ENCODE results near the gene NOS1AP.

The NOS1AP gene

DNA sequence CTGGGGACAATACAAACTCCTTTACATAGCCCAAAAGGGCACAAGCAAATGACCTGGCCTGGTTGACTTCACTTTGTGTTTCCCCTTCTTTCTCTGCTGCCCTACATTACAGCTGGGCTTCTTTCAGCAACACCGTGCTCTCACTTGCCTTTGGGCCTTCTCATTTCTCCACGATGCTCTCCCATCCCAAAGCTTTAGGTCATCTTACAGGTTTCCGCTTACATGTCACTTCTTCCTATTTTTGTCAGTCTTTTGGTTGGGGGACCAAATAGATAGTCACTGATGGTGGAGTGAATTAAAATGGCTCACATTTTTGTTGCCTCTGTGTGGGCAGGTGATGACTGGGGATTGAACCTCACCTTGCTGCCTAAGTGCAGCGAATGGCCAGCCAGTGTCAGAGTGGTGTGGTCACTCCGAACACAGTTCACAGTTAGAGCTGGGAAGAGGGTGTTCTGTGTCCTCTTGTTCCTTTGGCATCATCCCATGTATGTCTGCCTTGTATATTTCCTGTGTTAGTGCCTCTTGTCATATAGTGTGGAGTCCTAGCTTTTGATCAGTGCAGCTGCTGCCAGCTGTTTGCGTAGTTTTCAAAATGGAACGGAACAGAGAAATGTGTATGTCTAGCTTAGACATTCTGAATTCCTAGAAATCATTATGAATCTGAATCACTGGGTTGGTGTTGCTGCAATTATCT is 134.8 kb downstream of the NOS1AP start:
- Histone ChIP-seq H3K4me2 (ENCODE audit: low read depth, low read length) (no peak overlapping the region), H3K27ac (ENCODE audit: low read length) (no peak overlapping the region)
- no peak for DNase-seq

DNA sequence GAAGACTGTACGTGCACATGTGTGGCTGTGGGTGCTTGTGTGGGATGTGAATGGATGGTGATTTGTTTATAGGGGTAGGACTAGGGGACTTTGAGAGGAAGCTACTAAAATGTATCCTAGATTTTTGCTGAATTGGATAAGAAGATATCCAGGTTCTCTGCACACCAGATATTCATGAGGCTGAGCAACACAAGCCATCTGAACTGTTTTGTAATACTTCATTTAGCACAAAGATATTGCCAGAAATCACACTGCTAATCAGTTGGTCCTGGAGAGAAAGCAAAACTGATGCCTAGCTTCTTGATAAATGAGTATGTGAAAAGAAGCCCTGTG is 135.3 kb downstream of the NOS1AP start:
- H3K4me2 ChIP-seq (ENCODE audit: low read depth, low read length), result no peak overlapping the region
- H3K4me1 ChIP-seq (ENCODE audit: low read length), result no peaks in the 10 kb centered on the region
- H3K36me3 ChIP-seq (replicated peaks; ENCODE audit: insufficient read depth, low read length), result no peaks in the 10 kb centered on the region
- H3K9me2 ChIP-seq (replicated peaks; ENCODE audit: insufficient read depth, low read length), result no peaks in the 10 kb centered on the region
- no peaks in the 10 kb centered on the region for H3F3A ChIP-seq (ENCODE audit: insufficient read depth, low read length)
- H3K27ac ChIP-seq (ENCODE audit: low read length), result no peak overlapping the region
- TF ChIP-seq EZH2 (optimal IDR thresholded peaks at IDR 0.05; ENCODE audit: low read depth, low read length) (no peak), EZH2phosphoT487 (IDR thresholded peaks at IDR 0.05; ENCODE audit: low read length) (no peak), CTCF (IDR thresholded peaks at IDR 0.05; ENCODE audit: low read length) (no peak)
- no peaks in the 10 kb centered on the region for H4K20me1 ChIP-seq (ENCODE audit: insufficient read depth, low read length)
- H2AFZ ChIP-seq (ENCODE audit: low read length), result no peak overlapping the region
- no peak overlapping the region for H3K4me3 ChIP-seq (ENCODE audit: low read length)
- no peak overlapping the region for H3K9ac ChIP-seq (ENCODE audit: low read length)
- no peaks in the 10 kb centered on the region for H3K27me3 ChIP-seq (replicated peaks; ENCODE audit: insufficient read depth, low read length)
- H3K79me2 ChIP-seq (ENCODE audit: low read length), result no peaks in the 10 kb centered on the region
- DNase-seq, result no peak
- H3K9me3 ChIP-seq (replicated peaks; ENCODE audit: insufficient read depth, low read length), result no peaks in the 10 kb centered on the region

More for the DNA sequence above, 134.8 kb downstream of the NOS1AP start:
- Histone ChIP-seq H3F3A (ENCODE audit: insufficient read depth, low read length) (no peaks in the 10 kb centered on the region), H3K9me3 (replicated peaks; ENCODE audit: insufficient read depth, low read length) (no peaks in the 10 kb centered on the region), H3K79me2 (ENCODE audit: low read length) (no peaks in the 10 kb centered on the region), H3K4me3 (ENCODE audit: low read length) (no peak overlapping the region), H3K4me1 (ENCODE audit: low read length) (no peaks in the 10 kb centered on the region), H3K9ac (ENCODE audit: low read length) (no peak overlapping the region), H3K9me2 (replicated peaks; ENCODE audit: insufficient read depth, low read length) (no peaks in the 10 kb centered on the region), H4K20me1 (ENCODE audit: insufficient read depth, low read length) (no peaks in the 10 kb centered on the region), H3K27me3 (replicated peaks; ENCODE audit: insufficient read depth, low read length) (no peaks in the 10 kb centered on the region), H2AFZ (ENCODE audit: low read length) (no peak overlapping the region), H3K36me3 (replicated peaks; ENCODE audit: insufficient read depth, low read length) (no peaks in the 10 kb centered on the region)
- TF ChIP-seq EZH2phosphoT487 (IDR thresholded peaks at IDR 0.05; ENCODE audit: low read length) (no peak), CTCF (IDR thresholded peaks at IDR 0.05; ENCODE audit: low read length) (no peak), EZH2 (optimal IDR thresholded peaks at IDR 0.05; ENCODE audit: low read depth, low read length) (no peak)

GRCh38 chr1:162206300-162206699 is 136.8 kb downstream of the NOS1AP start:
- H3K9me2 ChIP-seq (replicated peaks; ENCODE audit: insufficient read depth, low read length), result no peaks in the 10 kb centered on the region
- H3K27ac ChIP-seq (ENCODE audit: low read length), result no peak overlapping the region
- no peak overlapping the region for H2AFZ ChIP-seq (ENCODE audit: low read length)
- no peak overlapping the region for H3K4me2 ChIP-seq (ENCODE audit: low read depth, low read length)
- no peaks in the 10 kb centered on the region for H3K9me3 ChIP-seq (replicated peaks; ENCODE audit: insufficient read depth, low read length)
- no peaks in the 10 kb centered on the region for H3K36me3 ChIP-seq (replicated peaks; ENCODE audit: insufficient read depth, low read length)
- no peaks in the 10 kb centered on the region for H3F3A ChIP-seq (ENCODE audit: insufficient read depth, low read length)
- no peaks in the 10 kb centered on the region for H3K27me3 ChIP-seq (replicated peaks; ENCODE audit: insufficient read depth, low read length)
- H3K4me3 ChIP-seq (ENCODE audit: low read length), result no peak overlapping the region
- no peaks in the 10 kb centered on the region for H3K79me2 ChIP-seq (ENCODE audit: low read length)
- DNase-seq, result no peak
- H3K9ac ChIP-seq (ENCODE audit: low read length), result no peak overlapping the region
- TF ChIP-seq EZH2phosphoT487 (IDR thresholded peaks at IDR 0.05; ENCODE audit: low read length) (no peak), CTCF (IDR thresholded peaks at IDR 0.05; ENCODE audit: low read length) (no peak)
- no peaks in the 10 kb centered on the region for H4K20me1 ChIP-seq (ENCODE audit: insufficient read depth, low read length)
- no peaks in the 10 kb centered on the region for H3K4me1 ChIP-seq (ENCODE audit: low read length)
